ENCODE results near the gene RALBP1.
"Not testable (repeated sequence)": the region's sequence is repeated elsewhere in the genome, so short reads cannot be mapped to it uniquely, and the experiment has no call there.

RALBP1 gene

DNA sequence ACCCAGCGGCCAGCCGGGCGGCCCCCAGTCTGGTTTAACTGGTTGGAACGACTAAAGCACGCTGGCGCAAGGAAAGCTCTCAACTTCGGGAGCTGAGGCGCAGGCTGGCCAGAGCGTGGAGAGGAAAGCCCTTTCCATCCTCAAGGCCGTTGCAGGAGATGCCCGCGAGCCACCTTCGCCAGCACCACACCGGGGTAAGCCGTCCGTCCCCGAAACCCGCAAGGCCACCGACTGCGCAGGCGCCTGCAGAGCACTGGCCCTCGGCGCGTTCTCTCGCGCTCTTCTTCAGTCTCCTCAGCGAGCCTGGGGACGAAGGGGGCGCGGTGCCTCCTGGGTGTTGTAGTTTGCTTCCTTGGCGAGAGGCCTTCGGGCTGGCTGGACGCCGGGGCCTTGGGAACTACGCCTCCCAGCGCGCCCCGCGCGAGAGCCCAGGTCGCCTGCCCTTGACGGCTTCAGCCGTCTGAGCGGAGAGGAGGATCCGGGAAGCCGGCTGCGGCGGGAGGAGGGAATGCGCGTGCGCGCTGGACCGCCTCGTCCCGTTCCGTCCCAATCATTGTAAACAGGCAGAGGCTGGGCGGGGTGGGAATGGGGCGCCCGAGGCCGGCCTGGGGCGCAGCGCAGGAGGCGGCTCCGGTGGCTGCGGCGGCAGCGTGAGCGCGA lies at the start of gene RALBP1:
Gene RALBP1, plus strand, starts transcription at position 531 of the 660 bp plus-strand sequence. CDS start 37,533 bp downstream, outside the sequence.
- in situ Hi-C loops (cut with MboI; ENCODE audit: low pct_unique_long_range_greater_than_20kb, low sequenced_read_pairs) = no loop called here
- peak; percentile 99 for DNase-seq

DNA sequence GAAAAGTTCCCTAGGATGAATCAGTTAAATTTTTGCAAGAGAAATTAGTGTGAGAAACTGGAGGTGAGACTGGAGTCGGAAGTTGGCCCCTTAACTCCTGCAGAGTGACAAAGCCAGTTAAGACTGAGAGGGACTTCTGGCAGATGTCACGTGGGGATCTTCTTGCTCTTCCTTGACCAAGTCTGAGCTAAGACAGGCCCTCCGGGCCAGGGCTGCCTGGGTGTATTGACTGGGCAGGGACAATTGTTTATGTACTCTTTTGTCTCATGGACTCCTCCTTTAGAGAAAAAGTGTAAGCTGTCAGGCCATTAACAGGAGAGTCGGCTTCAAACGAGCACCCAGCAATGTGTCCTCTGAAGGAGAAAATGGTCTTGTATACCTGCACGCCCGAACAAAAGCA lies 48.6 kb upstream of the RALBP1 start:
- no peak for DNase-seq
- in situ Hi-C loops (cut with MboI; ENCODE audit: low pct_unique_long_range_greater_than_20kb, low sequenced_read_pairs) = no loop called here

DNA sequence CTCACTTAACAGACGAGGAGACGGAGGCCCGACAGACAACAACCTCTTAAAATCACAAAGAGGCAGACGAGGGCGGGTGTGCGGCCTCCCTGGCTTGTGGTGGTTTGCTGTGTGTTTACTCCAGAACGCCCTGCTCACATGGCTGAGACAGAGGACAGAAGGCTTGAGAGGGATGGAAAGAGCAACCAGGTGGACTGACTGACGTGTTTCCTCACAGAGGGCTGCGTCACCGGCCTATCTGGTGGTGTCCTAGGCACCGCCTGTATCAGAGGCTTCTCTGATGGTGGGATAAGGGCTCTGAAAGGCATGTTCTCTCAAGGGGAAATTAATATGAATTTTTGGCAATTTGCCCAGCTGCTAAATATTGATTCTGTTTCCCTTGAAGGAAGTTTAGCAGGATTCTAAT lies 47.0 kb upstream of the RALBP1 start:
- no peak for DNase-seq
- in situ Hi-C loops (cut with MboI; ENCODE audit: low pct_unique_long_range_greater_than_20kb, low sequenced_read_pairs) = no loop called here

DNA sequence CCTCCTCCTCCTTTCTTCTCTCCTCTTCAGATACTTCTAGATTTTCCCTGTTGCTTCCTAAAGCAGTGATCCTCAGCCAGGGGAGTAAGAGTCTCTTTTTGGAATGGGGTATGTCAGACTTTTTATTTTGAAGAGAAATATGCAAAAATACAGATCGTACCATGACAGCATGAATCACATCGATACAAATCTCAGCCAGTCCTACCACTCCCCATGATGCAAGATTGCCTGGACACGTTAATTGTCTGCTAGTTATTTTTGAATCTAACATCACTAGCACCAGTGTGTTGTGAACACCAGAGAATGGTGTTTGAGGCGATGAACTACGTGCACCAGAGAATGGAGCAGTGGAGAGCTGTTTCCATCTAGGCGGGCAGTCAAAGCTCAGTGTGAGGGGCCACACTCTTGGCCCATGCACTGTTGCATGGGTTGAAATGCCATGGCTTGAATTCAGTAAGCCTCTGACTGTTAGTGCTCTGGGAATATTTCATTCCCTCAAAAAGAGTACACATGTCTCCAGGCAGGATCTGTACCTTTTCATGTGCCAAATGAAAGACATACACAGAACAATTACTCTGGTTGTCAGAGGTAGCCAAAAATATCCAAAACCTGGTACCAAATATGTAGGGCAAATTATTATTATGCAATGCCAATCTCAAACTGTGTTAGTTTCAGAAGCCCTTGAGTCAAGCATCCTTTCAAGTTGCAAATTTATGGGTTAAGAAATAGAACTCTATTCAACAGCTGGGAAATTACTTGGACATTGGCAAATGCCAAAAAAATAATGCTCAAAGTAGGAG lies 46.3 kb upstream of the RALBP1 start:
- DNase-seq = no peak
- in situ Hi-C loops (cut with MboI; ENCODE audit: low pct_unique_long_range_greater_than_20kb, low sequenced_read_pairs) = no loop called here

DNA sequence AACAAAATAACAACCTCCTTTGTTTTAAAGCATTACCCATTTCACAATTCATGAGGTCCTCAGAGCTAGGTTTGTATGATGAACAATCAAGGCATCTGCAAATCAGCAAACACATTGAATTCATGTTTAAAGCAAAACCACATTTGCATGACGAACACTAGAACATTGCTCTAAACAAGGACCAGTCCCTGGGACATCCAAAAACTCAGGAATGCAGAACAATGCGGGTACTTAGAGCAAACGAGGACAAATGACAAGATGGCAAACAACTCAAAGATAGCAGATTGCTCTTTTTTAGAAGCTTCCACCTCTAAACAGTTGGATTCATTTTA lies 45.7 kb upstream of the RALBP1 start:
- DNase-seq = no peak
- in situ Hi-C loops (cut with MboI; ENCODE audit: low pct_unique_long_range_greater_than_20kb, low sequenced_read_pairs) = no loop called here

DNA sequence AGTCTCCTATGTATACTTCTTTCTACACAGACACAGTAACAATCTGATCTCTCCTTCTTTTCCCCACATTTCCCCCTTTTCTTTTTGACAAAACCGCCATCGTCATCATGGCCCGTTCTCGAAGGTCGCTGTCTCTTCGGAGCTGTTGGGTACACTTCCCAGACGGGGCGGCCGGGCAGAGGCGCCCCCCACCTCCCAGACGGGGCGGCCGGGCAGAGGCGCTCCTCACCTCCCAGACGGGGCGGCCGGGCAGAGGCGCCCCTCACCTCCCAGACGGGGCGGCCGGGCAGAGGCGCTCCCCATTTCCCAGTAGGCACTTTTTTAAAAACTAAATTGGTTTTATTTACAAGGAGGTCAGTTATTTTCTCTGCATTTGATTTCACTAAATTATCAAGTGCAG lies 45.0 kb upstream of the RALBP1 start:
- DNase-seq; in situ Hi-C loops (cut with MboI; ENCODE audit: low pct_unique_long_range_greater_than_20kb, low sequenced_read_pairs): not testable (repeated sequence)

DNA sequence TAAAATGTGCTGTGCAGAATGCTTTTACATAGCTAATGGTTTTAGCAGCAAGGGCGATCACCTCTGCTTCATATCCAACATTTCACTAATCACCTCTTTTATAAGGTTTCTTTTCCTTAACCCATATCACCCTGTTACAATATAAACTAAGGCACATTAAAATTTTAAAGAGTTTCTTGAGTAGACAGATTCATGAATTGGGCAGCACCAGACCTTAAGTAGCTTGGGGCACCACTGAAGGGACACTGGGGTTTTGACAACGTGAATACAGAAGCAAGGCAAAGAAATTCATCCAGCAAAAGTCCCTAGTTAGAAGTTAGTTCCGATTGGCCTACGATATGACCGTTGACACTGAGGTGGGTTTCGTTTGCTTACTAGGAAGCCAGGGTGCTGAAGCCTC lies 44.0 kb upstream of the RALBP1 start:
- DNase-seq = no peak
- in situ Hi-C loops (cut with MboI; ENCODE audit: low pct_unique_long_range_greater_than_20kb, low sequenced_read_pairs) = no loop called here

DNA sequence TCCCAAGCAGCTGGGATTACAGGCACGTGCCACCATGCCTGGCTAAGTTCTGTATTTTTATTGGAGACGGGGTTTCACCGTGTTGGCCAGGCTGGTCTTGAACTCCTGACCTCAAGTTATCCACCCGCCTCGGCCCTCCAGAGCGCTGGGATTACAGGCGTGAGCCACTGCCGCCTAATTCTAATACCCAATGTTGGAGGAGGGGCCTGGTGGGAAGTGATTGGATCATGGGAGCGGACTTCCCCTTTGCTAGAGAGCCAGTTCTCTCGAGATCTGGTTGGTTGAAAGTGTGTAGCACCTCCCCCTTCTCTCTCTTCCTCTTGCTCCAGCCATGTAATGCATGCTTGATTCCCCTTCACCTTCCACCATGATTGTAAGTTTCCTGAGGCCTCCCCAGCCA lies 42.2 kb upstream of the RALBP1 start:
- in situ Hi-C loops (cut with MboI; ENCODE audit: low pct_unique_long_range_greater_than_20kb, low sequenced_read_pairs) = not testable (repeated sequence)
- peak; percentile 80 for DNase-seq

DNA sequence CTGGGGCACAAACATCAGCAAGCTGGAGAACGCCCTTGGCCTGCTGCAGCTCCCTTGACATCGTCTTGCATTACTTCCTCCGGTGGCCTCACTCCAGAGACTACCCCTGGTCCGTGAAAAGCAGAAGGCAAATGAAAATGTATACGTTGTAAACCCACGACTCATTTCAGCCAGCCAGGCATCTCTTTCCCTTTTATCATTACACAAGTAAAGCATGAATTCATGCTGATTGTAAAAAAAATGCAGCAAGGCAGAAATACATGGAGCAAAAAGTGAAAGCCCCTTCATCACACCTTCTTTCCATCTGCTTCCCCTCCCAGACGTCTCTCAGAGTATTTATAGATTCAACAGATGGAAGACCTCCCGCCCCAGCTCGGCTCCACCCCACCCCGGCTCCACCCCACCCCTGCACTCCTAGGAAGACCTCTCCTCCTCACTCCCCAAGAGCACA lies 41.6 kb upstream of the RALBP1 start:
- in situ Hi-C loops (cut with MboI; ENCODE audit: low pct_unique_long_range_greater_than_20kb, low sequenced_read_pairs) = no loop called here
- peak; percentile 57 for DNase-seq

DNA sequence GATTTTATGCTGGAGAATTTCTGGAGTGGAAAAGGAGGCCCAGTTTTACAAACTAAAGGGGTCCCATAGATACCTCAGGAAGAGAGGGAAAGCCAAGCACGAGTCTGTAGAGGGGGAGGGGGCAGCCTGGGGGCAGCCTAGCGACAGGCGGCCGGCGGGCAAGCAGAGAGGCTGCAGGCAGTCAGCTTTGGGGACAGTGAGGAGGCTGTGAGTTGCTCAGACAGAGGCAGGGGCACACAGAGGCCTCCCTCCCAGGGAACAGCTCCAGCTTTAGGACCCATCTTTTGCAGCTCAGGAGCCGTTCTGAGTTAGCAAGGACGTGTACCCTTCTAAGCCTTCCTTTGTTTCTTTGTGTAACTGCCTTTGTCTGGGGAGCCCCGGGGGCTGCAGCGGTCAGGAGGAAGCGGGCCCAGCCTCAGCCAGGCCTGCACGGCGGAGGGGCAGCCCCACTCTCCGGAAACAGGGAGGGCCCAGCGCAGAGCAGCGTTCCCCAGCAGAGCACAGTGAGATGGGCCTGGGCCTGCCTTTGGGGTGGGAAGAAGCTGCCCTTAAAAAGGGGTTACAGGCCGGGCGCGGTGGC lies 41.1 kb upstream of the RALBP1 start:
- in situ Hi-C loops (cut with MboI; ENCODE audit: low pct_unique_long_range_greater_than_20kb, low sequenced_read_pairs) = no loop called here
- no peak for DNase-seq

DNA sequence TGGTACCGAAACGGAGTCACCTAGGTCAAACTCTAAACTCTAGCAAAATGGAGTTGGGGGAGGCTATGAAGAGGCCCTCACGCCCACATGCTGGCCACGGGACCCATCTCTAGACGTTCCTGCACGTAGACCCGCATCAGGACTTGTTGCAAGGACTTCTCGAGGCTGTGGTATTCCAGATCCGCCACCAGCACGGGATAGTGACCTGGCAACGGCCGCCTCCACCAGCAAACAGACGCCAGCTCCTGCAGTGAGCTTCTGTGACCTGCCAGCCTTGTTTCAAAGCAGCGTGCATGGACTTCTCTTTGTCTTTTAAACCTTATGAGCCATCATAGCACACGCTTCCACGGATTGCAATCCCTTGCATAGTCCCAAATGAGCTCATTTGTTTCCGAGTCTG lies 40.3 kb upstream of the RALBP1 start:
- in situ Hi-C loops (cut with MboI; ENCODE audit: low pct_unique_long_range_greater_than_20kb, low sequenced_read_pairs) = no loop called here
- DNase-seq = no peak

DNA sequence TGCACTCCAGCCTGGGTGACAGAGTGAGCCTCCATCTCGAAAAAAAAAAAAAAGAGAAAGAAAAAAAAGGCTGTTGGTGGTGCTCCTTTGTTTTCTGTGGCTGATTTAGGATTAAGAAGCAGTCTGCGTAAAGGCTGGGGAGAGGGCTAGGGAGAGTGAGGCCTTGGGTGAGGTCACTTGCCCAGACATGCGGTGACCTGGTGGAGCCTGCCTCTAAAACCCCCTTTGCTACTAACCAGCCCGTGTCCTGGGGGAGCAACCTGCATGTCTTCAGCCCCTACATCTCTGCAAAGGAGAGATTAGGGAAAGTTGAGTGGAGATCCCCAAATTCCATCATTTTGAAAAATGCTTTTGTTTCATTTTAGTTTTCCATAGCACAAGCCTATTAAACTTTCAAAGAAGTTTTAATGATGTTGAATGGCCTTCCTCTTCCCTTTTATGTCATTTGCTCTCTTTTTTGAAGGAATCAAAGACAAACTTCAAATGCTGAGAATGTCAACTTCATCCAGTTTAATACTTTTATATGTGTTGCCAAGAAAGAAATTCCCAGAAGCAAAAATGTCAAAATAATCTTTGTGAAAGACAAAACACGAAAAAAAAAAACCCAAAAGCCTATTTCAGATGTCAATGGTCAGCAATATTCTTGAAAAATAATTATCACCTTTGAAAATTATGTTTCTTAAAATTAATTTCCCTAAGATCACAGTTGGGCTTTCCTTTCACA lies 38.9 kb upstream of the RALBP1 start:
- in situ Hi-C loops (cut with MboI; ENCODE audit: low pct_unique_long_range_greater_than_20kb, low sequenced_read_pairs) = no loop called here
- DNase-seq = peak; percentile 29

DNA sequence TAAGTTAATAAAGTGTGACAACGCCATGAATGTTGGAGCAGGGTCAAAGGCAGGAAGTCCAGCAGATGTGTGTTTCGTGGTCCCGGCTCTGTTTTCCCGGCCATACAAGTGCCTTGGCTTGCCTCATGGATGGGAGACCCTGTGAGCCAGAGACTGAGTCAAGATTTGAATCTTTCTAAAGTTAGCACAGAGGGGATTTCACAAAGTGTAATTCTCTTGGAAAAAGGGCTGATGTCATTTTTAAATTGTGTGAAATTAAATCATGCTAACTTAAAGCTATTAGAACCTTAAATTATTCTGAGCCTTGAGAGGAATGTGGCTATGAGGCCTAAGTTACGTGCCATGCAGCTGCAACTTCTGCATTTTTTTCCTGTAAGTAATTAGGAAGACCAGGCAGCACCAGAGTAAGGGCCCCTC lies 38.3 kb upstream of the RALBP1 start:
- in situ Hi-C loops (cut with MboI; ENCODE audit: low pct_unique_long_range_greater_than_20kb, low sequenced_read_pairs) = no loop called here
- DNase-seq = peak; percentile 54

DNA sequence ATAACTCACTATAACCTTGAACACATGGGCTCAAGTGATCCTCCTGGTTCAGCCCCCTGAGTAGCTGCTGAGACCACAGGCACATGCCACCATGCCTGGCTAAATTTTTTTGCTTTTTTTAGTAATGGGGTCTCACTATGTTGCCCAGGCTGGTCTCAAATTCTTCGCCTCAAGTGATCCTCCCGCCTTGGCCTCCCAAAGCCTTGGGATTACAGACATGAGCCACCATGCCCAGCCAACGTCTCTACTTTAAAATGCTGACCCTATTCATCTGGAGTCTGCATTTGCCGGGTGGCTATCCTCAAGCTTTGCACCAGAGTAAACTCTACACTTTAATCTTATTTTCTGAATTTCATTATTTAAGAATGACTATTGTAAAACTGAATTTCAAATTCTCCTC lies 37.6 kb upstream of the RALBP1 start:
- in situ Hi-C loops (cut with MboI; ENCODE audit: low pct_unique_long_range_greater_than_20kb, low sequenced_read_pairs) = no loop called here
- no peak for DNase-seq

DNA sequence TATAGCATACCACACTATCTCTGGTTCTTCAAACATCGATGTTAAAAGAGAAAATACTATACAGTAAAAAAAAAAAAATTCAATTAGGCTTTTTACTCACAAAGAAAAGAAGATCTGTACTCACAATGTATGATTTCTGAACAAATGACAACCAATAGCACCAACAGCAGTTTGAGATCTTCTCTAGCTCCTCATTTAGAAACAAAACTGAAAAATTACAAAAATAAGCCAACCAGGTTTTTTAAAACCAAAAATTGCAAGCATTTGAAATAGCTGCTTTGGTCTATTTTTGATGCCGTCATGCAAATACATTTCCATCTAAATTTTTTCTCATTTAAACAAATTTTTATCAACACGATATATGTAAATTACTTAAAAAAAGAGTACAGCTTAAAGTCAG lies 34.3 kb upstream of the RALBP1 start:
- no peak for DNase-seq
- in situ Hi-C loops (cut with MboI; ENCODE audit: low pct_unique_long_range_greater_than_20kb, low sequenced_read_pairs) = no loop called here

DNA sequence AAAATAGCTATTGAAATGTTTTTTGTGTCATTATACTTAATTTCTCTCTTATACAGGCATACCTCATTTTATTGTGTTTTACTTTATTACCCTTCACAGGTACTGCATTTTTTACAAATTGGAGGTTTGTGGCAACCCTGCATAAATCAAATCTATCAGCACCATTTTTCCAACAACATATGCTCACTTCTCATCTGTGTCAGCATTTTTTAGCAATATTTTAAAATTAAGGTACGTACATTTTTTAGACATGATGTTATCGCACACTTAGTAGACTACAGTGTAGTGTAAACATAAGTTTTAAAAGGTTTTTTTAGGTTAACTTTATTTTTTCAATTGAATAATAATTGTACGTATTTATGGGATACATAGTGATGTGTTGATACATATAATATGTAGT lies 30.8 kb upstream of the RALBP1 start:
- in situ Hi-C loops (cut with MboI; ENCODE audit: low pct_unique_long_range_greater_than_20kb, low sequenced_read_pairs) = no loop called here

DNA sequence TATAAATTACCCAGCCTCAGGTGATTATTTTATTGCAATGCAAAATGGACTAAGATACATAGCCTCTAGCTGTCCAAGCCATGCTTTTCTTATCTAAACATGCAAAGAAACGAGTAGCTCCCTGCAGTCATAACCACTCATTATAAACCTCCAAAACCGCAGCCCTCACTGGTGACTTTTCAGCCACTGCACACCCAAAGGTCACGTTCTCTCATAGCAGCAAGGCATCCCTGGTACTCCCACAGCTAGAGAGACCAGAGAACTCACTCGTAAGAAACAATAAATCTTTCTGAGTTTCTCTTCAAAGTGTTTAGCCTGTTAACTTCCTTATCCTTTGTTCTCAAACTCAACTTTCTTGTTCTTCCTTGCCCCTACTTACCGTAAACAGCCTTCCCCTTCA lies 28.5 kb upstream of the RALBP1 start:
- no peak for DNase-seq
- in situ Hi-C loops (cut with MboI; ENCODE audit: low pct_unique_long_range_greater_than_20kb, low sequenced_read_pairs) = no loop called here

More for the DNA sequence above, 30.8 kb upstream of the RALBP1 start:
- DNase-seq = no peak

DNA sequence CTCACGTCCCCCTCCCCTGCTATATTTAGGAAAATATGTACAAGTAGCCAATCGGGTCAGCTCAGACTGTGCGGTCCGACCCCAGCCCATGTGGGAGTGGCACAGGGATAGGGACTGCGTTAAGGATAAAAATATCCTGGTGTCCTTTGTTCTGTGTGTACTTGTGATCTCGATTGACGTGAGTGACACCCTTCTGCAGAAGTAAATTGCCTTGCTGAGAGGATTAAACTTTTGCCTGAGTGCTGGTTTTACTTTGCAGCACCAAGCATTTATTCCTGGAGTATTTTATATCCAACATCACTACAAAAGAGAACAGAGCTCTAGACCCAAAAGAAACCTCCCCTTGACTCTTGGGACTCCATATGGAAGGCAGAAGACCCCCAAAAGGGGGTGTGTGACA lies 28.0 kb upstream of the RALBP1 start:
- in situ Hi-C loops (cut with MboI; ENCODE audit: low pct_unique_long_range_greater_than_20kb, low sequenced_read_pairs) = no loop called here
- no peak for DNase-seq

DNA sequence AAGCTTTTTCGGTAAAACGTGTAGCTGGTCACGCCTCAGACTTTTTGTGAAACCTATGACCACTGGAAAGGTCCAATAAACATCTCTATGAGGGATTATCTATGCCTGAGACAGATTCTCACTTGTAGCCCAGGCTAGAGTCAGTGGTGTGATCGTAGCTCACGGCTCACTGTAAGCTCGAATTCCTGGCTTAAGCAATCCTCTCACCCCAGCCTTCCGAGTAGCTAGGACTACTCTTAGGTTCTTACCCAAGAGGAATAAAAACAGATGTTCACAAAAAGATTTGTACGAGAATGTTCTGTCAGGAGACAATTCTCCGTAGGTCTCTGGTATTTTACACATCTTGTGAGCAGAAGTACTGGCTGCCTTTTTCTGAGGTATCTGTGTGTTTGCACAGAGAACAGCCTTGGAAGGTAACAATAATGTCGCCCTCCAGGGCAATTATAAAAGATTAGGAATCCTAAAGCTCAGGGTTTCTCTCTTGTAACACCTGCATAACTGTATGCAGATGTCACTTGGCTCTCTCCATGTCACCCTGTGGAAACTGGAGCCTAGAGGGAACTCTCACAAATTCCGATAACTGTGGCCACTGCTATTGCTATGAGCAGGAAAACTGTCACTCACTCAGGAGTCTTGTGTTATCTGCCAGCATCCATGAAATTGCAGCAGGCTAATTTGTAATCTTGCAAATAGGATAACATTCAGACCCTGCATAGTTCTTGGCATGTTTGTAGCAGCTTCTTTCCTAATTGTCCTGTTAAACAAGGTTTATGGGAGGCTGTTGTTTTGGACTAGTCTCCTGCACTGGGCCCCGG lies 25.5 kb upstream of the RALBP1 start:
- no peak for DNase-seq
- in situ Hi-C loops (cut with MboI; ENCODE audit: low pct_unique_long_range_greater_than_20kb, low sequenced_read_pairs) = no loop called here

Measured in KBM-7 (cell line).